ENCODE results near the gene CGA.

CGA gene

DNA sequence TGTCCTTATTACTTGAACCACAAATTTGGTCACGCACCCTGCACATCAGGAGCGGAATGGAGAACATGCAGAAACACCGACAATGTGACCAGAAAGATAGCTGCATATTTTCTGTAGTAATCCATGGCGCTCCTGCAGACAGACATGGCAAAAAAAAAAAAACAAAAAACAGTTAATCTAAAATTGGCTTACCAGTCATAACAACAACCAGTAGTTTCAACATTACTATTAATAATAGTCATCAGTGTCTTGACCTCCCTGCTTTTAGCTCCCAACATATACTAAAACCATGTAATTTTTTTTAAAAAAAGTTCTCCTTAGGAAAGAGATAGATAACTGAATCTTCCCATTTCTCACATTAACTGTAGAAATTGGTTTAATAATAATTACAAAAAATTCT is 6.8 kb downstream of the CGA start:
- DNase-seq (ENCODE audit: low spot score), result no peak

- DNase-seq (ENCODE audit: low spot score), result no peak
Measured at GRCh38 chr6:87082160-87082721, 12.7 kb downstream of the CGA start.

DNA sequence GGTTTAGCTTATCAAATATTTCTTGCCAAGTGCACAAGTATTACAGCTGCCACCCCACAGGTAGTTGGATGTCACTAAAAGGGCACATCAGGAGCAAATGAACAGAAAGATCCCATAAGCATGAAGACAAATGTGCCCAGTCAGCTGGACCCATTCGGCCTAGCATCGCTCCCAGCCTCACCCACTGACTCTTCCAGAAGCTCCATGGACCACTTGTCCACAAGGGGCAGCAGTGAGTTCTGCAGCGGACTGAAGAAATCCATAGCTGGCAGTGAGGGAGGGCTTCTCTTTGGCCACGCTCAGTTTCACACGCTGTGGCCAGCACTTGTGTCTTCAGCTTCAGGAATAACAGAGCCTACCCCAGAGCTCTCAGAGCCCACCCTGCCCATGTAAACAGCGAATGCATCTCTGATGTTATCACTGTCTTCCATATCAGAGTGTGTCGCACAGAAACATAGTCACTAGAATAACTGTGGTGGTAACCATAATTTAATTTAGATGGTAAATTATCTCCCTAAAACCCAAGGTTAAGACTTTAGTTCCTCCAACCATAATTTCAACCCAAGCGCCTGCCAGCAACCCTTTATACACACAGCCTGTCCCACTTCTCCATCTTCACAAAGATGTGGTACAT is 15.8 kb downstream of the CGA start:
- DNase-seq (ENCODE audit: low spot score), result peak; percentile 62

GRCh38 chr6:87075168-87075567 is 19.7 kb downstream of the CGA start:
- no peak for DNase-seq (ENCODE audit: low spot score)

GRCh38 chr6:87074101-87074621 is 20.7 kb downstream of the CGA start:
- peak; percentile 61 for DNase-seq (ENCODE audit: low spot score)

DNA sequence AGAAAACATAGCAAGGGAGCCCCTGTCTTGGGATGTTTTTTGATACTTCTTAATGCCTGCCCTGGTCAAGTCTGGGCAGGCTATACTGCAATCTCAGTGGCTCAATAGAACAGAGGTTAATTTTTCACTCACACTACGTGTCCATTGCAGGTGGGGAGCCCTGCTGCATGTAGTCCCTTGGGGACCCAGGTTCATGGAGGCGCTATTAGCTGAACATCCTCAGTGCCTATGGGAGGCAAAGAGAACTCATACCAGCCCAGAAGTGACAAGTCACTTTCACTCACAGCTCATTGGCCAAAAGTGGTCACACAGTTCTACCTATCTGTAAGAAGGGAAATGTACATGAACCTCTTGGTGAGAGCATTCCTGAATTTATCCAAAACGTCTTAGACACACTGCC is 23.2 kb downstream of the CGA start:
- DNase-seq (ENCODE audit: low spot score), result no peak

GRCh38 chr6:87070741-87071140 is 24.2 kb downstream of the CGA start:
- no peak for DNase-seq (ENCODE audit: low spot score)

DNA sequence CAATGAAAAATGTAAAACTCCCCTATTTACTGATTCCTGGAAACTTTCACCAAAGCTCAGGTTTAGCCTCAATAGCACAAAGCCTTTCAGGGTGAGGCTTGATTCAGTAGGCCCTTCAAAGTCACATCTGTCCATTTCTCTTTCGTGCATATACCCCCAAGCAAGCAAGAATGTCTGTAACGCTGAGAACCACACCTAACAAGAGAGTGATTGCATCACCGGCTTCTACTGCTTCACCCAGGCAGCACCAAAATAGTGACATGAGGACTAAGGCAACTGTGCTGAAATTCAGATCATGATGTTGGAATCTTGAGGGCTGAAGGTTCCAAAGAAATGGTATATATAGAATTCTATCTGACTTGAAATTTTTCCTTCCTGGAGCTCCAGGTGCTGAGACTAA is 26.1 kb downstream of the CGA start:
- DNase-seq (ENCODE audit: low spot score), result no peak

DNA sequence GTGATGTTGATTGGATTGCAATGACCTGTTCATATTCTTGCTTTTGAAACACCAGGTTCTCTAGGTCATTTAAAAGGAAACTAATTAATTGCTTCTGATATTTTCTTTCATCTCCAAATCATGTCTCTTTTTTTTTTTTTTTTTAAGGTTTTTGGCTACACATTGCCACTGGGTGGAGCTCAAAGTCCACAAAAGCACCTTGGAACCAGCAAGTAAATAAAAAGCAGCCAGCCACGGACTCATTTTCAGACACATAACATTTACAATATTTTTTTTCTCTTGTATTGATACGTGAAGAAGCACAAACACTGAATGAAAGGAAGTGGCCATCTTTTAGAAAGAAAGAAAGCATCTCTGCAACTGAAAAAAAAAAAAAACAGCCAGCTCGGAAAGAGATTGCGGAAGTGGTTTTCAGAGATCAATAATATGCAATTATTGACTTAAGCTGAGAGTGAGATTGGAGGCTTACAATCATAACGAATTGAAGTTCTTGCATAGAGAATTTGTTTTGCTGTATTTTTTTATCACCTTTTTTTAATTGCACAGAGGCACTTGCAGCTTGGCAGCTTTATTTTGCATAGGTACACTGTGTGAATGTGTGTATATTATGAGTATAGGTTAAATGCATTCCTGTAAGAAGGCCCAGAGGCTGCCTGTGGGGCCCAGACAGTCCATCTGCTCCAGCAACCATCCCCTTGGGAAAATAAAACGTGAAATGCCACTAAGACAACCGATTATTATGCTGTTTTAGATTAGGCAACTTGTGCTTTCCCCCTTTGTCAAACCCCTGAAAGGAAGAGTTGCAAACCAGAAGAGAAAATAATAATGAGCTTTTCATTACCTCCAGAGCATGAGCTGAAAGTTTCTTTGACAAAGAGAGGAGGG is 28.2 kb downstream of the CGA start:
- DNase-seq (ENCODE audit: low spot score), result peak; percentile 45

DNA sequence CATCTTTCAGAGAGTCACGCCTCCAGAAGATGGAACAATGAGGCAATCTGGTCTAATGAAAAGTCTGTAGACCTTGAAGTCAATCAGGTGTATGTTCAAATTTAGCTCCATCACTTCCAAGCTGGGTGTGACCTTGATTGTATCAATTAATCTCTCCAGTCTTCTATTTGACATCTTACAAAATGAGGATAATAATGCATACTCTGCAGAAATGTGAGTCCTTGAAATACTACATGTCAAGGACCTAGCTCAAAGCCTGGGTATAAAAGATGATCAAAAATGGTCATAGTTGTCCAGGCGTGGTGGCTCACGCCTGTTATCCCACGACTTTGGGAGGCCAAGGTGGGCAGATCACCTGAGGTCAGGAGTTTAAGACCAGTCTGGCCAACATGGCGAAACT is 29.8 kb downstream of the CGA start:
- no peak for DNase-seq (ENCODE audit: low spot score)

GRCh38 chr6:87059943-87060342 is 35.0 kb downstream of the CGA start:
- DNase-seq (ENCODE audit: low spot score), result no peak

- no peak for DNase-seq (ENCODE audit: low spot score)
Measured at GRCh38 chr6:87054143-87054833, 40.6 kb downstream of the CGA start.

DNA sequence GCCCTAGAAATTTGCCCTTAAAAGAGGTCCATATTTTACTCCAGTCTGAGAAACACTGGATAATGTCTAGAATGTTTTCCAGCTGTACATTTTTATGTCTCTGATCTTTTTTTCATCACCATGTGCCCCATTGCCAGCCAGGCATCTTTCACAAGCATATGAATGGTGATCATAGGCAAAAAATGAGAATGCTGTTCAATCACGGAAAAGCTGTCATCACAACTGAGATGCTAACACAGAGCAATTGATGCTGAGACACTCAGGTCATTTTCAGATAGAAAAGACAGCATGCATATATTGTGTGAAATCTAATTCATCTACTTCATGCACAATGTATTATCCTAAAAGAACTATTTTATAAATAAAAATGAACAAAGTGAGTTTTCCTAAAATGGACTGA is 41.6 kb downstream of the CGA start:
- no peak for DNase-seq (ENCODE audit: low spot score)

DNA sequence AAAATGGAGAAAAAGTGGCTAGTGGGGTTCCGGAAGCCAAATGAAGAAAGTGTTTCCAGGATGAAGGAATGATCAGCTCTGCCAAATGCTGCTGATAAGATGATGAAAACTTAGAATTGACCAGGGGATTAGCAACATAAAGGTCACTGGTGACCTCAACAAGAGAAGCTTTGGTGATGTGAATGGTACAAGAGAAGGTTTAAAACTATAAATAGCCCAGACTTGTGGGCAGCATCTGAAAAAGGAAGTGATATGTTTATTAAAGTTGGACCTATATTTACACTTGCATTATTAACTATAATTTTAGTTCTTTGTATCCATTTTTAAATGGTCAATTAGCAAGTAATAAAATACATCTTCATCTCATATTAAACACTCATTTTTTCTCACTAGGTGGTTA is 45.1 kb downstream of the CGA start:
- no peak for DNase-seq (ENCODE audit: low spot score)

- no peak for DNase-seq (ENCODE audit: low spot score)
Measured at GRCh38 chr6:87045521-87046075, 49.3 kb downstream of the CGA start.

DNA sequence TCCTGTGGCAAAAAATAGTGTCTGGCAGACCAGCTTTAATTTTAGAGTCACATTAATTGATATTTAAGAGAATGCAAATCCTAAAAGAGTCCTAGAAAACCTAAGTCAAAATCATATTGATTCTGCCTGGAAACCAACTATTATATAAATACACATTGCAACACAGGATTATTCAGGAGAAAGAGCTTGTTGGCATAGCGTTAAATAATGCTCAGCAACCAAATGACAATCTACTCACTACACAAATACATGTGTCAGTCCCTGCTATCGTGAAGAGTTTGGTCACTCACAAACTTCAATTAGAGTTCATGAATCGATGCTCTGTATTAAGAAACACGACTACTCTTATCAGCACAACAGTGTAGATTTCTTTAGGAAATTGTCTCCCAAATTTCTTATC is 54.2 kb downstream of the CGA start:
- no peak for DNase-seq (ENCODE audit: low spot score)

Data from SW480 (cell line).